ENCODE measurements around the gene SLFN13. TPM values are rescaled to one million over a fixed set of nuclear protein-coding genes. Genes with fewer than 3 reads are reported as not detected.

SLFN13 gene, protein sequence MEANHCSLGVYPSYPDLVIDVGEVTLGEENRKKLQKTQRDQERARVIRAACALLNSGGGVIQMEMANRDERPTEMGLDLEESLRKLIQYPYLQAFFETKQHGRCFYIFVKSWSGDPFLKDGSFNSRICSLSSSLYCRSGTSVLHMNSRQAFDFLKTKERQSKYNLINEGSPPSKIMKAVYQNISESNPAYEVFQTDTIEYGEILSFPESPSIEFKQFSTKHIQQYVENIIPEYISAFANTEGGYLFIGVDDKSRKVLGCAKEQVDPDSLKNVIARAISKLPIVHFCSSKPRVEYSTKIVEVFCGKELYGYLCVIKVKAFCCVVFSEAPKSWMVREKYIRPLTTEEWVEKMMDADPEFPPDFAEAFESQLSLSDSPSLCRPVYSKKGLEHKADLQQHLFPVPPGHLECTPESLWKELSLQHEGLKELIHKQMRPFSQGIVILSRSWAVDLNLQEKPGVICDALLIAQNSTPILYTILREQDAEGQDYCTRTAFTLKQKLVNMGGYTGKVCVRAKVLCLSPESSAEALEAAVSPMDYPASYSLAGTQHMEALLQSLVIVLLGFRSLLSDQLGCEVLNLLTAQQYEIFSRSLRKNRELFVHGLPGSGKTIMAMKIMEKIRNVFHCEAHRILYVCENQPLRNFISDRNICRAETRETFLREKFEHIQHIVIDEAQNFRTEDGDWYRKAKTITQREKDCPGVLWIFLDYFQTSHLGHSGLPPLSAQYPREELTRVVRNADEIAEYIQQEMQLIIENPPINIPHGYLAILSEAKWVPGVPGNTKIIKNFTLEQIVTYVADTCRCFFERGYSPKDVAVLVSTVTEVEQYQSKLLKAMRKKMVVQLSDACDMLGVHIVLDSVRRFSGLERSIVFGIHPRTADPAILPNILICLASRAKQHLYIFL
- 1 to 10 TPM; 2.1 to 2.3 TPM for total RNA-seq

DNA sequence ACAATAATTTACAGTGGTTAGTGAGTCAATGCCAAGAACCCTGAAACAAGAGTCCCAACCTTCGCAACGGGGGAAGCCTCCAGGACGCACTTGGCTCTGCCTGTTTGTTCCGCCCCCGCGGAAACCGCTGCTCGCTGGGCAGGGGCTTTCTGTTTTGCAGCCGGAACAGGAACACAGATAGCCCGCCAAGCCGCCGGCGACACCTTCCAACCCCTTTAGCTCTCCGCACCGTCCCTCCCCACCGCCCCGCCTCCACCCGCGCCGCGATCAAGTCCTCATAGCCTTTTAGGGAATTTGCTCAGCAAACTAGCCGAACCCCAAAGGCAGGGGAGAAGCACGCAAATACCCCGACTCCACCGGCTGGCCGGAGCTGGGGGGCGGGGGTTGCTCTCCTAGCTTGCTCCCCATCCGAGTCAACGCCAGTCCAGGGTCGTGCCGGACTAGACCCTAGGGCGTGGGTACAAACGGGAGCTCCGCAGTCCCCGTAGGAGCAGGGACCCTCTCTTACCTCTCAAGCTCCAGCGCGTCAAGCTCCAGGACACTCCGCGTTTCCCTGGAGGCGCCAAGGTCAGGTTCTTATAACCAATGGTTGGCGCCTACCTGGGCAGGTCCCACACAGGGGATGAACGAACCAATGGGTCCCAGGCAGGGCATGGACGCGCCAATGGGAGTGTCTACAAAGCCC, at the start of gene SLFN13:
TSS of gene SLFN13 (minus strand) at position 553 of the 685 bp plus-strand sequence. CDS start 3,086 bp downstream, outside the sequence.
- peak within 1 kb of the TSS; percentile 32 to 36 for H3K4me3 ChIP-seq
- WGBS, 2 donors = 2% methylated on average over 10 to 41 of the region's 44 CpGs
- no peaks in the 10 kb centered on the region for H3K36me3 ChIP-seq (replicated peaks in 1 of 2; ENCODE audit: insufficient read depth in 1 of 2, low read depth in 2 of 2)
- H3K9me3 ChIP-seq = no peaks in the 10 kb centered on the region
- peaks cover 17% of the 10 kb centered on the region for H3K4me1 ChIP-seq
- H3K27me3 ChIP-seq = peaks cover 0 to 5% of the 10 kb centered on the region in 2 donors
- TF ChIP-seq, protein P1, sequence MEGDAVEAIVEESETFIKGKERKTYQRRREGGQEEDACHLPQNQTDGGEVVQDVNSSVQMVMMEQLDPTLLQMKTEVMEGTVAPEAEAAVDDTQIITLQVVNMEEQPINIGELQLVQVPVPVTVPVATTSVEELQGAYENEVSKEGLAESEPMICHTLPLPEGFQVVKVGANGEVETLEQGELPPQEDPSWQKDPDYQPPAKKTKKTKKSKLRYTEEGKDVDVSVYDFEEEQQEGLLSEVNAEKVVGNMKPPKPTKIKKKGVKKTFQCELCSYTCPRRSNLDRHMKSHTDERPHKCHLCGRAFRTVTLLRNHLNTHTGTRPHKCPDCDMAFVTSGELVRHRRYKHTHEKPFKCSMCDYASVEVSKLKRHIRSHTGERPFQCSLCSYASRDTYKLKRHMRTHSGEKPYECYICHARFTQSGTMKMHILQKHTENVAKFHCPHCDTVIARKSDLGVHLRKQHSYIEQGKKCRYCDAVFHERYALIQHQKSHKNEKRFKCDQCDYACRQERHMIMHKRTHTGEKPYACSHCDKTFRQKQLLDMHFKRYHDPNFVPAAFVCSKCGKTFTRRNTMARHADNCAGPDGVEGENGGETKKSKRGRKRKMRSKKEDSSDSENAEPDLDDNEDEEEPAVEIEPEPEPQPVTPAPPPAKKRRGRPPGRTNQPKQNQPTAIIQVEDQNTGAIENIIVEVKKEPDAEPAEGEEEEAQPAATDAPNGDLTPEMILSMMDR (IDR thresholded peaks at IDR 0.05) = no peak
- TF ChIP-seq POLR2A (IDR thresholded peaks at IDR 0.05) = peak in 2 of 3 donors; percentile 25 to 27
- ATAC-seq (peak; percentile 91), DNase-seq (peak; percentile 66 to 83 (median 73))
- intact Hi-C loops (cut with DNase I) = no loop called here
- H3K27ac ChIP-seq = peak within 1 kb of the TSS in 3 of 4 donors; percentile 50 to 63 (median 59)

DNA sequence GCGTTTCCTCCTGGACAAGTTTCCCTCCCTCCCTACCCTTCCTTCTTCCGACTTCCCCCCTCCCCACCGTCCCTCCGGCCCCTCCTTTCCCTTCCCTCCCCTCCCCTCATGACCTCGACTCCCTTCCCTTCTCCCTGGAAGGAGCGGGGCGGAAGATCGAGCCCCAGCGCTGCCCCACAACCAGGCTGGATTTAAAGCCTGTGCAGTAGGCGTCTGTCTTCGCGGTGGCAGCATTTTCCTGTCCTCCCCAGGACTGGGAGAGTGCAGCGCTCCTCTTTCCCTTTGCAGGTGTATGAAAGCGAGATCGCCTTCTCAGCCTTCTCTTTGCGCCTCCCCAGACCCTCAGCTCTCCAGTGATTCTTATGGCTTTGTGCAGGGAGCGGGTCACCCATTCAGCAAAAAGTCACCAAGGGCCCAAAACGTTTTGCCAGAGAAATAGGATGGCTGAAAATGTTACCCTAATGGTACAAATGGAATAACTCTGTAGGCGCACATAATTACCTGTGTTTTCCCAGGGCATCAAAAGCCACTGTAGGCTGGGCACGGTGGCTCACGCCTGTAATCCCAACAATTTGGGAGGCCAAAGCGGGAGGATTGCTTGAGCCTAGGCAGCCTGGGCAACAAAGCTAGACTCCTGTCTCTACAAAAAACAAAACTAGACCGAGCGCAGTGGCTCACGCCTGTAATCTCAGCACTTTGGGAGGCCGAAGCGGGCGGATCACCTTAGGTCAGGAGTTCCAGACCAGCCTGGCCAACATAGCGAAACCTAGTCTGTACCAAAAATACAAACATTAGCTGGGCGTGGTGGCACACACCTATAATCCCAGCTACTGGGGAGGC, 48.1 kb upstream of the SLFN13 start:
- no peak for ATAC-seq

DNA sequence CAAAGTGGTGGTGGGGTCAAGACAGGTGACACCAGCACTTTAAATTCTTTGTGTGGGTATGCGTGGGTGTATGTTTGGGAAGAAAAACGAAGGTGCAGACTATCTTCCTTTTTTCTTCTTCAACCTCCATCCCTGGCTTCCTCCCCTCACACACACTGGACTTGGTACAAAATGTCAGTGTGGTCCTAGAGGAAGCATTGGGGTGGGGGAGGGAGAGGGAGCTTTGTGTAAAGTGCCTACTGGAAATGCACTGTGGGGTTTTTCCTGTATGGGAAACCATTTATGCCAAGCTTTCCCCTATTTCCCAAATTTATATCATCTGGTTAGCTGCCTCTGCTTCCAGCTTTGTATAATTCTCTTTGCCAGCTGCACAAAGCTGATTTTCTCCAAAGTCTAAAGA, 44.5 kb upstream of the SLFN13 start:
- ATAC-seq (no peak), DNase-seq (no peak)
- H3K4me3 ChIP-seq = no peak overlapping the region
- no peaks in the 10 kb centered on the region for H3K36me3 ChIP-seq (replicated peaks in 1 of 2; ENCODE audit: insufficient read depth in 1 of 2, low read depth in 2 of 2)
- peaks cover 0 to 5% (median 0%) of the 10 kb centered on the region in 3 donors for H3K9me3 ChIP-seq
- WGBS, 2 donors = 0 to 7% methylated on average over 2 of the region's 2 CpGs
- H3K27me3 ChIP-seq = peaks cover 0 to 71% of the 10 kb centered on the region in 2 donors
- peaks cover 9% of the 10 kb centered on the region for H3K4me1 ChIP-seq
- intact Hi-C loops (cut with DNase I) = no loop called here
- H3K27ac ChIP-seq = no peak overlapping the region
- TF ChIP-seq, protein P1 (IDR thresholded peaks at IDR 0.05) = no peak
- TF ChIP-seq POLR2A (IDR thresholded peaks at IDR 0.05) = no peak

More for the DNA sequence above, 48.1 kb upstream of the SLFN13 start:
- WGBS, 2 donors = 16 to 17% methylated on average over 22 to 30 of the region's 30 CpGs
- Histone ChIP-seq H3K27ac (no peak overlapping the region), H3K36me3 (replicated peaks in 1 of 2; ENCODE audit: insufficient read depth in 1 of 2, low read depth in 2 of 2) (no peaks in the 10 kb centered on the region), H3K9me3 (peaks cover 0 to 3% (median 0%) of the 10 kb centered on the region in 3 donors), H3K4me1 (peaks cover 6% of the 10 kb centered on the region), H3K4me3 (no peak overlapping the region), H3K27me3 (peaks cover 0 to 43% of the 10 kb centered on the region in 2 donors)
- TF ChIP-seq, protein P1 (IDR thresholded peaks at IDR 0.05) = no peak
- TF ChIP-seq POLR2A (IDR thresholded peaks at IDR 0.05) = no peak
- intact Hi-C loops (cut with DNase I) = no loop called here
- no peak for DNase-seq

DNA sequence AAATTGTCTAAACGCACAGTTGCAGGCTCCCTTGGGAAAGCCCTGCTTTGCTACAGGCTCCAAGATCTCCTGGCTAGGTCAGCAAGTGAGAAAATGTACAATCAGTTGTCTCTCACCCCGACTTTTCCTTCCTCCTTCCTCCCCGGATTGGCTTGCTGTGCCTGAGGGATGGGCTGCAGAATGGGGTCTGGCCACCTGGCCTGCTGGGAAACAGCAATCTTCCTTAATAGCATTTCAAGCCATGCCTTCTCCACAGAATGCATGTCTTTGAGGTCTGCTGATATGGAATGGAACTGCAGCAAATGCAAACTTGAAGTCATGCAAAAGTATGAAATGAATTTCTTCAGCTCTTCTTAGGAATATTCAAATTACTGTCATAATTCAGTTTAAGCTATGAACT, 42.9 kb upstream of the SLFN13 start:
- no peak overlapping the region for H3K4me3 ChIP-seq
- no peak overlapping the region for H3K27ac ChIP-seq
- H3K27me3 ChIP-seq = peaks cover 0 to 65% of the 10 kb centered on the region in 2 donors
- ATAC-seq (no peak), DNase-seq (no peak)
- H3K36me3 ChIP-seq (replicated peaks in 1 of 2; ENCODE audit: insufficient read depth in 1 of 2, low read depth in 2 of 2) = no peaks in the 10 kb centered on the region
- peaks cover 21% of the 10 kb centered on the region for H3K4me1 ChIP-seq
- peaks cover 0 to 5% (median 0%) of the 10 kb centered on the region in 3 donors for H3K9me3 ChIP-seq
- intact Hi-C loops (cut with DNase I) = no loop called here
- WGBS, 2 donors = 6 to 15% methylated on average over 3 of the region's 3 CpGs
- TF ChIP-seq POLR2A (IDR thresholded peaks at IDR 0.05) = no peak
- TF ChIP-seq, protein P1 (IDR thresholded peaks at IDR 0.05) = no peak

All from body of pancreas (tissue), 4 donors.